Measurements from ENCODE around the gene JAML. TPM values are rescaled to one million over a fixed set of nuclear protein-coding genes. Genes with fewer than 3 reads are reported as not detected.

The JAML gene
- total and polyA plus RNA-seq, 2 of the 4 experiments (the other 2 are of a cell fraction): not detected

DNA sequence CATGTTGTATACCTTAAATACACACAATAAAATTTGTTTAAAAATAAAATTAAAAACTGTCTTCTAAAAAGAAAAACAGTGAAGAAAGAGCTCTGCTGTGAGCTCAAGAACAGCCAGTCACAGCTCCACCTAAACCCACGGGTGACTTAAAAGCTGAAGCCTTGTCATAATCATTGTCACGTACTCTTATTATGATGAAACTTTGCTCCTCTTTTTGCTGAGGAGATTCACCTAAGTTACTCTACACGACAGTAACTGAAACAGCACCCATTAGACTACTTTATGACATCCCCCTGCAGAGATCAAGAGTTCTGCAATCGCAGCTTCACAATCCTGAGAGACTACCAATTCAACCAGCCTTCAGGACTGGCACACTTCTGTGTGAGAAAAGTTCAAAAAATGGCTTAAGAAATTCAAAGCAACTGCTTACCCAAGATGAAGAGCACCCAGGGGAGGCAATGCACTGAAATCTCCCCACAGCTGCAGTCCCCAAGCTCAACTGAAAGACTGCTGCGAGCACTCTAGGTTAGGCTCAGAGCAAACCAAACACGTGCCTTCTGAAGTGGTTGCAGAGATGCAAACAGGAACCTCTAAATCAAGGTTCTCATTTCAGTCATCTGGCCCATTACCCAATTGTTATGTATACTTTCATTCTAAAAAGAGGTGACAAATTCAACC, at the start of gene JAML (continued):
- TF ChIP-seq, protein P1, sequence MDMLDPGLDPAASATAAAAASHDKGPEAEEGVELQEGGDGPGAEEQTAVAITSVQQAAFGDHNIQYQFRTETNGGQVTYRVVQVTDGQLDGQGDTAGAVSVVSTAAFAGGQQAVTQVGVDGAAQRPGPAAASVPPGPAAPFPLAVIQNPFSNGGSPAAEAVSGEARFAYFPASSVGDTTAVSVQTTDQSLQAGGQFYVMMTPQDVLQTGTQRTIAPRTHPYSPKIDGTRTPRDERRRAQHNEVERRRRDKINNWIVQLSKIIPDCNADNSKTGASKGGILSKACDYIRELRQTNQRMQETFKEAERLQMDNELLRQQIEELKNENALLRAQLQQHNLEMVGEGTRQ (IDR thresholded peaks at IDR 0.05; ENCODE audit: low read depth, low read length): no peak
- TF ChIP-seq RCOR1 (IDR thresholded peaks at IDR 0.05; ENCODE audit: insufficient replicate concordance, low read length): no peak

DNA sequence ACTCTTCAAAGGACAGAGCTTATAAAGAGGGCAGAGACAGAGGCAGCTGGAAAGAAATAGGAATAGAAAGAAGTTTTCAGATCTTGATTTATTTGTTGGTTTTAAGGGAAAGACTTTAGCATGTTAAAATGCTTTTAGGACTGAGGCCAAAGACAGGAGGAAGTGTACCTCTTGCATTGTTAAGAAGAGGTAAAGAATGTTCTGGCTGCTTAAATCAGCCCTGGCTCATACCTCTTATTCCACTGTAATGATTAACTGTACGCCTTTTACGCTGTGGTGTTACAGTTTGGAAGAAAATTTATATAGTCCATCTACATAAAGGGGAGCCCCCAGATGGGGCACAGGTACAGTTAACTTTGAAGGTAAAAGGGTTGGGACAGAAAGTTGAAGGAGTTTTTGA, 49.4 kb upstream of the JAML start:
- POLR2A ChIA-PET (ENCODE audit: unreplicated experiment): no interaction called here
- Histone ChIP-seq H3K4me3 (ENCODE audit: insufficient read depth, low read depth, low read length) (no peak overlapping the region), H3K4me2 (ENCODE audit: low read depth, low read length) (no peak overlapping the region), H3K14ac (replicated peaks; ENCODE audit: low read depth, low read length) (no peak overlapping the region), H3K9me1 (ENCODE audit: insufficient read depth, low read length) (no peaks in the 10 kb centered on the region), H2BK5ac (ENCODE audit: low read depth, low read length, poor library complexity, severe bottlenecking) (no peak overlapping the region), H3K9ac (ENCODE audit: low read depth, low read length) (no peak overlapping the region), H3K27ac (ENCODE audit: insufficient read depth, low read length) (no peak overlapping the region), H2BK20ac (ENCODE audit: low read depth, low read length) (no peak overlapping the region), H2AK5ac (ENCODE audit: low read depth, low read length) (no peak overlapping the region), H3K4ac (ENCODE audit: low read depth, low read length) (no peak overlapping the region), H3K36me3 (ENCODE audit: control insufficient read depth, insufficient read depth, low read length) (no peaks in the 10 kb centered on the region), H3K56ac (ENCODE audit: extremely low read depth, insufficient read depth, low read length) (no peak overlapping the region), H4K8ac (ENCODE audit: low read depth in 2 of 2, low read length in 2 of 2) (no peak overlapping the region), H4K20me1 (ENCODE audit: insufficient read depth, low read length) (no peaks in the 10 kb centered on the region), H3K18ac (ENCODE audit: low read depth, low read length) (no peak overlapping the region), H3K9me3 (ENCODE audit: control insufficient read depth, insufficient read depth, low read length) (no peaks in the 10 kb centered on the region), H2BK120ac (ENCODE audit: low read depth, low read length) (no peak overlapping the region), H3K23ac (ENCODE audit: low read depth, low read length) (no peak overlapping the region), H2BK15ac (ENCODE audit: low read depth, low read length) (no peak overlapping the region), H3K27me3 (ENCODE audit: control insufficient read depth, insufficient read depth, low read length) (peaks cover 3% of the 10 kb centered on the region; the same call in 1 of the 2 replicates), H4K91ac (ENCODE audit: insufficient read depth, low read depth, low read length) (no peak overlapping the region), H4K5ac (ENCODE audit: low read depth, low read length) (no peak overlapping the region), H2AK9ac (replicated peaks; ENCODE audit: low read depth, low read length, poor library complexity) (no peak overlapping the region), H2AFZ (replicated peaks; ENCODE audit: low read length, poor library complexity) (no peak overlapping the region), H3K4me1 (ENCODE audit: control insufficient read depth, insufficient read depth, low read length) (no peaks in the 10 kb centered on the region), H3K79me1 (ENCODE audit: low read depth in 1 of 2, low read length in 2 of 2) (no peaks in the 10 kb centered on the region)
- TF ChIP-seq RAD21 (IDR thresholded peaks at IDR 0.05; ENCODE audit: low read length): no peak
- TF ChIP-seq RCOR1 (IDR thresholded peaks at IDR 0.05; ENCODE audit: insufficient replicate concordance, low read length): no peak
- TF ChIP-seq, protein P2, sequence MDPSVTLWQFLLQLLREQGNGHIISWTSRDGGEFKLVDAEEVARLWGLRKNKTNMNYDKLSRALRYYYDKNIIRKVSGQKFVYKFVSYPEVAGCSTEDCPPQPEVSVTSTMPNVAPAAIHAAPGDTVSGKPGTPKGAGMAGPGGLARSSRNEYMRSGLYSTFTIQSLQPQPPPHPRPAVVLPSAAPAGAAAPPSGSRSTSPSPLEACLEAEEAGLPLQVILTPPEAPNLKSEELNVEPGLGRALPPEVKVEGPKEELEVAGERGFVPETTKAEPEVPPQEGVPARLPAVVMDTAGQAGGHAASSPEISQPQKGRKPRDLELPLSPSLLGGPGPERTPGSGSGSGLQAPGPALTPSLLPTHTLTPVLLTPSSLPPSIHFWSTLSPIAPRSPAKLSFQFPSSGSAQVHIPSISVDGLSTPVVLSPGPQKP (IDR thresholded peaks at IDR 0.05; ENCODE audit: borderline replicate concordance, low read depth, low read length): no peak
- no peak for TF ChIP-seq BHLHE40 (IDR thresholded peaks at IDR 0.05; ENCODE audit: low read depth, low read length)
- no peak for TF ChIP-seq CHD1 (IDR thresholded peaks at IDR 0.05; ENCODE audit: low read depth, low read length)
- TF ChIP-seq NFE2L2 (IDR thresholded peaks at IDR 0.05; ENCODE audit: low read depth, low read length): no peak
- TF ChIP-seq SMC3 (IDR thresholded peaks at IDR 0.05; ENCODE audit: low read depth, low read length): no peak
- TF ChIP-seq POLR2A (IDR thresholded peaks at IDR 0.05; ENCODE audit: low read depth, low read length): no peak
- TF ChIP-seq CEBPB (IDR thresholded peaks at IDR 0.05; ENCODE audit: low read depth, low read length): no peak
- TF ChIP-seq MAFK (IDR thresholded peaks at IDR 0.05; ENCODE audit: low read depth, low read length): no peak
- in situ Hi-C loops (cut with MboI; ENCODE audit: low sequenced_read_pairs): no loop called here
- dilution Hi-C loops (cut with HindIII; ENCODE audit: low sequenced_read_pairs, unreplicated experiment): no loop called here
- DNase-seq (no peak), ATAC-seq (ENCODE audit: low read depth) (no peak)
- WGBS, 2 experiments (ENCODE audit: extremely low coverage in 2 of 2, insufficient read length in 1 of 2): no CpG with 5 or more reads among the region's 2 CpGs
- CTCF ChIA-PET: no interaction called here
- intact Hi-C loops (cut with micrococcal nuclease): no loop called here
- no TSS peak for BruUV-seq (replicated peaks)
